Neural cell (in vitro differentiated cells): ENCODE data around the gene VWA5B1.

Source experiments
- TAF1 ChIP-seq: IDR thresholded peaks from 2 replicates; pipeline ENCODE4 v1.6.1; 2012; ENCODE audit warnings: low read depth
- TF ChIP-seq, protein P1 (sequence below): fragments of 450-650 bp; IDR thresholded peaks from 2 replicates; pipeline ENCODE4 v1.5.1; 2014; ENCODE audit warnings: antibody characterized with exemption, mild to moderate bottlenecking, moderate library complexity; ENCODE audit not compliant: poor library complexity, severe bottlenecking

DNA sequence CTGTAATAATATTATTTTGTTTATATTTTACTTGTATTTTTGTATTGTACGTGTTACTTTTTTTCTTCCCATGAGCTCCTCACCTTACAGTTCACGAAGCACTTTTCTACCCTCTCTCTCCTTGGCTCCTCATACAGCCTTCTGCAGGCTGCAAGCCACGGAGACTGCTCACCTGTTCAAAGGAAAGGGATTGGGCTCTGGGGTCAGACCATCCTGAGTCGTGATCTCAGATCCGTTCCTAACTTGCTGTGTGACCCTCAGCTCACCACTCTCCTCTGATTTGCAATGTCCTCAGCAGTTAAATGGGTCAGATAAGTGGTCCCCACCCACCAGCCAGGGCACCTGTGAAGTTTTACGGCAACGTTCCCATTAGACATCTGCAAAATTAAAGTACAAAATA, 54.1 kb downstream of the VWA5B1 start:
- TF ChIP-seq, protein P1, sequence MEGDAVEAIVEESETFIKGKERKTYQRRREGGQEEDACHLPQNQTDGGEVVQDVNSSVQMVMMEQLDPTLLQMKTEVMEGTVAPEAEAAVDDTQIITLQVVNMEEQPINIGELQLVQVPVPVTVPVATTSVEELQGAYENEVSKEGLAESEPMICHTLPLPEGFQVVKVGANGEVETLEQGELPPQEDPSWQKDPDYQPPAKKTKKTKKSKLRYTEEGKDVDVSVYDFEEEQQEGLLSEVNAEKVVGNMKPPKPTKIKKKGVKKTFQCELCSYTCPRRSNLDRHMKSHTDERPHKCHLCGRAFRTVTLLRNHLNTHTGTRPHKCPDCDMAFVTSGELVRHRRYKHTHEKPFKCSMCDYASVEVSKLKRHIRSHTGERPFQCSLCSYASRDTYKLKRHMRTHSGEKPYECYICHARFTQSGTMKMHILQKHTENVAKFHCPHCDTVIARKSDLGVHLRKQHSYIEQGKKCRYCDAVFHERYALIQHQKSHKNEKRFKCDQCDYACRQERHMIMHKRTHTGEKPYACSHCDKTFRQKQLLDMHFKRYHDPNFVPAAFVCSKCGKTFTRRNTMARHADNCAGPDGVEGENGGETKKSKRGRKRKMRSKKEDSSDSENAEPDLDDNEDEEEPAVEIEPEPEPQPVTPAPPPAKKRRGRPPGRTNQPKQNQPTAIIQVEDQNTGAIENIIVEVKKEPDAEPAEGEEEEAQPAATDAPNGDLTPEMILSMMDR: no peak
- no peak for TF ChIP-seq TAF1
